Measurements from ENCODE around the gene SGSM2.

Gene SGSM2

DNA sequence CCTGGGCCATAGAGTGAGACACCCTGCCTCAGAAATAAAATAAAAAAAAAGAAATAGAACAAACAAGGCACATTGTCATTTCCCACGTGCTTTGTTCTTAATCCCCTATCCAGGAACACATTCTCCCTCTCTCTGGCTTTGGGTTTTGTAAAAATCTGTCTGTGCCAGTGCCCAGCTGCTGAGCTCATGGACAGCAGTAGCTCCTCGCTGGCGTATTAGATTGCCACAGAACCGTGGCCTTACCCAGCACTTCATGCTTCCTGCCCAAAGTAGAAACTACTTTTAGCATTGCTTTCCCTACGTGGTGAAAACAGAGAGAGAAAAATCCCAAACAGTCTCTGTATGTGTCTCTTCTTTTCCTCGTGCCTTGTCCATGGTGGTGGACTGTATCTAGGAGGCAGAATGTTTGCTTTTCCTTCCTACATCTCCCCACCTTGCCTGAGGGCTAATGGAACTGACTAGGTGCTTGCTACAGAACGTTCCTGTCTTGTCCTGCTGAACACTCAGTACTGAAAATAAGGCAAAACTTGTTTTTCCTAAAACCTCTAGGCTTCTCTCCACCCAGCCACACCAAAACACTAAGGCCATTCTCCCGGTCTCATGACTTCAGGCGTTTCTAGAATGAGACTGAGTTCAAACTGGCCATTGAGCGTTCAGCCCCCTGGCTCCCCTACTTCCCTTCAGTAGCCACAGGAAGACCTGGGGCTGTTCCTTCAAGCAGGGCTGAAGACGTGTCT is 37.4 kb downstream of the SGSM2 start:
- H3K27ac ChIP-seq (ENCODE audit: insufficient read depth, low read length, poor library complexity, severe bottlenecking) = no peak overlapping the region
- H3K4me3 ChIP-seq (ENCODE audit: insufficient read depth, low read depth, low read length, poor library complexity, severe bottlenecking) = no peak overlapping the region
- no peaks in the 10 kb centered on the region for H3K27me3 ChIP-seq (replicated peaks; ENCODE audit: control insufficient read depth, insufficient read depth, low read length, poor library complexity, severe bottlenecking)
- peaks cover 27% of the 10 kb centered on the region for H3K36me3 ChIP-seq (ENCODE audit: control insufficient read depth, insufficient read depth, low read length)
- H3K9me3 ChIP-seq (ENCODE audit: control insufficient read depth, low read length) = no peaks in the 10 kb centered on the region
- H3K4me1 ChIP-seq (ENCODE audit: control insufficient read depth, insufficient read depth, low read length, poor library complexity, severe bottlenecking) = no peaks in the 10 kb centered on the region
- no peak for DNase-seq

GRCh38 chr17:2375406-2375805 is 38.1 kb downstream of the SGSM2 start:
- Histone ChIP-seq H3K27me3 (replicated peaks; ENCODE audit: control insufficient read depth, insufficient read depth, low read length, poor library complexity, severe bottlenecking) (no peaks in the 10 kb centered on the region), H3K36me3 (ENCODE audit: control insufficient read depth, insufficient read depth, low read length) (peaks cover 32% of the 10 kb centered on the region), H3K27ac (ENCODE audit: insufficient read depth, low read length, poor library complexity, severe bottlenecking) (no peak overlapping the region), H3K4me3 (ENCODE audit: insufficient read depth, low read depth, low read length, poor library complexity, severe bottlenecking) (no peak overlapping the region), H3K9me3 (ENCODE audit: control insufficient read depth, low read length) (no peaks in the 10 kb centered on the region), H3K4me1 (ENCODE audit: control insufficient read depth, insufficient read depth, low read length, poor library complexity, severe bottlenecking) (no peaks in the 10 kb centered on the region)
- no peak for DNase-seq

DNA sequence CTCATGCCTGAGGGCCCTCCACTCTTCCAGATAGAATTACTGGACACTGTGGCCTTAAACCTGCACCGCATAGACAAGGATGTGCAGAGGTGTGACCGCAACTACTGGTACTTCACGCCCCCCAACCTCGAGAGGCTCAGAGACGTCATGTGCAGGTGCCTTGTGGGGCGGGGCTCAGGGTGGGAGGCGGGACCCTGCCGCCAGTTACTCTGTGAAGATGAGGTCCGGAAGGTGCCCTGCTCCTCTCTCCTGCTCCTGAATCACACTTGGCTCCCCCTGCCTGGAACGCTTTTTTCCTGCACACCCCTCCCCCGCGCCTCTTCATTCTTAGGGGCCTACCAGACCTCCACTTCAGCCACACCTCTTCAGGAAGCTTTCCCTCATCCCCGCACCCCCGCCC is 38.8 kb downstream of the SGSM2 start:
- no peak overlapping the region for H3K4me3 ChIP-seq (ENCODE audit: insufficient read depth, low read depth, low read length, poor library complexity, severe bottlenecking)
- DNase-seq = no peak
- H3K27me3 ChIP-seq (replicated peaks; ENCODE audit: control insufficient read depth, insufficient read depth, low read length, poor library complexity, severe bottlenecking) = no peaks in the 10 kb centered on the region
- H3K9me3 ChIP-seq (ENCODE audit: control insufficient read depth, low read length) = no peaks in the 10 kb centered on the region
- no peak overlapping the region for H3K27ac ChIP-seq (ENCODE audit: insufficient read depth, low read length, poor library complexity, severe bottlenecking)
- no peaks in the 10 kb centered on the region for H3K4me1 ChIP-seq (ENCODE audit: control insufficient read depth, insufficient read depth, low read length, poor library complexity, severe bottlenecking)
- peaks cover 32% of the 10 kb centered on the region for H3K36me3 ChIP-seq (ENCODE audit: control insufficient read depth, insufficient read depth, low read length)

DNA sequence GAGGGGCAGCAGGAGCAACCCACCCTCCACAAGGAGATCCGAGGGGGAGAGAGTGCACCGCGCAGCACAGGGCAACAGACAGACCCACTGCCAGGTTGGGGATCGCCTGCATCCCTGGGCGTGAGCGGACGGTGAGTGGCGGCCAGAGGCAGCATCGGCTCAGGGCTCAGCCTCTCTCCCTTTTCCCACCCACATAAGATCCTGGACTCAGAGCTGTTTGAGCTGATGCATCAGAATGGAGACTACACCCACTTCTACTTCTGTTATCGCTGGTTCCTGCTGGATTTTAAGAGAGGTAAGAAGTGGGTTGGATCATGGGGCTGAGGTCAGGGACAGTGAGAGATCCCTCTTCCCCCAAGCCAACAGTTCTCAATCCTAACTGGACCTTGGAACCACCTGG is 40.4 kb downstream of the SGSM2 start:
- H3K36me3 ChIP-seq (ENCODE audit: control insufficient read depth, insufficient read depth, low read length) = peaks cover 28% of the 10 kb centered on the region
- H3K9me3 ChIP-seq (ENCODE audit: control insufficient read depth, low read length) = no peaks in the 10 kb centered on the region
- H3K27ac ChIP-seq (ENCODE audit: insufficient read depth, low read length, poor library complexity, severe bottlenecking) = no peak overlapping the region
- no peak for DNase-seq
- no peaks in the 10 kb centered on the region for H3K4me1 ChIP-seq (ENCODE audit: control insufficient read depth, insufficient read depth, low read length, poor library complexity, severe bottlenecking)
- no peak overlapping the region for H3K4me3 ChIP-seq (ENCODE audit: insufficient read depth, low read depth, low read length, poor library complexity, severe bottlenecking)
- no peaks in the 10 kb centered on the region for H3K27me3 ChIP-seq (replicated peaks; ENCODE audit: control insufficient read depth, insufficient read depth, low read length, poor library complexity, severe bottlenecking)

DNA sequence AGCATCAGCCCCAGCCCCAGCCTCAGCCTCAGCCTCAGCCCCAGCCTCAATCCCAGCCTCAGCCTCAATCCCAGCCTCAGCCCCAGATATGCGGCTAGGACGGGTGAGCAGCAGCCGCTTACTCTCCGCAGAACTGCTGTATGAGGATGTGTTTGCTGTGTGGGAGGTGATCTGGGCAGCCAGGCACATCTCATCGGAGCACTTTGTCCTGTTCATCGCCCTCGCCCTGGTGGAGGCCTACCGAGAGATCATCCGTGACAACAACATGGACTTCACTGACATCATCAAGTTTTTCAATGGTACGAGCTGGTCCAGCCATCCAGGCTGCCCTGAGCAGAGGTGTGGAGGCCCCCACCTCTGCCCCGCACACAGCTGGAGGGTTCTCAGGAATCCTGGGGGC is 41.6 kb downstream of the SGSM2 start:
- Histone ChIP-seq H3K4me3 (ENCODE audit: insufficient read depth, low read depth, low read length, poor library complexity, severe bottlenecking) (no peak overlapping the region), H3K27ac (ENCODE audit: insufficient read depth, low read length, poor library complexity, severe bottlenecking) (no peak overlapping the region), H3K9me3 (ENCODE audit: control insufficient read depth, low read length) (no peaks in the 10 kb centered on the region), H3K36me3 (ENCODE audit: control insufficient read depth, insufficient read depth, low read length) (peaks cover 19% of the 10 kb centered on the region), H3K27me3 (replicated peaks; ENCODE audit: control insufficient read depth, insufficient read depth, low read length, poor library complexity, severe bottlenecking) (no peaks in the 10 kb centered on the region), H3K4me1 (ENCODE audit: control insufficient read depth, insufficient read depth, low read length, poor library complexity, severe bottlenecking) (no peaks in the 10 kb centered on the region)
- DNase-seq = no peak

- Histone ChIP-seq H3K36me3 (ENCODE audit: control insufficient read depth, insufficient read depth, low read length) (peaks cover 19% of the 10 kb centered on the region), H3K4me1 (ENCODE audit: control insufficient read depth, insufficient read depth, low read length, poor library complexity, severe bottlenecking) (no peaks in the 10 kb centered on the region)
Observed at GRCh38 chr17:2379489-2380225, 42.4 kb downstream of the SGSM2 start.

GRCh38 chr17:2380226-2380922 is 43.1 kb downstream of the SGSM2 start:
- no peak overlapping the region for H3K27ac ChIP-seq (ENCODE audit: insufficient read depth, low read length, poor library complexity, severe bottlenecking)
- no peaks in the 10 kb centered on the region for H3K27me3 ChIP-seq (replicated peaks; ENCODE audit: control insufficient read depth, insufficient read depth, low read length, poor library complexity, severe bottlenecking)
- no peak overlapping the region for H3K4me3 ChIP-seq (ENCODE audit: insufficient read depth, low read depth, low read length, poor library complexity, severe bottlenecking)
- H3K4me1 ChIP-seq (ENCODE audit: control insufficient read depth, insufficient read depth, low read length, poor library complexity, severe bottlenecking) = no peaks in the 10 kb centered on the region
- no peak for DNase-seq
- peaks cover 19% of the 10 kb centered on the region for H3K36me3 ChIP-seq (ENCODE audit: control insufficient read depth, insufficient read depth, low read length)
- no peaks in the 10 kb centered on the region for H3K9me3 ChIP-seq (ENCODE audit: control insufficient read depth, low read length)

More at GRCh38 chr17:2379489-2380225, 42.4 kb downstream of the SGSM2 start:
- no peaks in the 10 kb centered on the region for H3K27me3 ChIP-seq (replicated peaks; ENCODE audit: control insufficient read depth, insufficient read depth, low read length, poor library complexity, severe bottlenecking)
- H3K27ac ChIP-seq (ENCODE audit: insufficient read depth, low read length, poor library complexity, severe bottlenecking) = no peak overlapping the region
- no peaks in the 10 kb centered on the region for H3K9me3 ChIP-seq (ENCODE audit: control insufficient read depth, low read length)
- DNase-seq = no peak
- H3K4me3 ChIP-seq (ENCODE audit: insufficient read depth, low read depth, low read length, poor library complexity, severe bottlenecking) = no peak overlapping the region

DNA sequence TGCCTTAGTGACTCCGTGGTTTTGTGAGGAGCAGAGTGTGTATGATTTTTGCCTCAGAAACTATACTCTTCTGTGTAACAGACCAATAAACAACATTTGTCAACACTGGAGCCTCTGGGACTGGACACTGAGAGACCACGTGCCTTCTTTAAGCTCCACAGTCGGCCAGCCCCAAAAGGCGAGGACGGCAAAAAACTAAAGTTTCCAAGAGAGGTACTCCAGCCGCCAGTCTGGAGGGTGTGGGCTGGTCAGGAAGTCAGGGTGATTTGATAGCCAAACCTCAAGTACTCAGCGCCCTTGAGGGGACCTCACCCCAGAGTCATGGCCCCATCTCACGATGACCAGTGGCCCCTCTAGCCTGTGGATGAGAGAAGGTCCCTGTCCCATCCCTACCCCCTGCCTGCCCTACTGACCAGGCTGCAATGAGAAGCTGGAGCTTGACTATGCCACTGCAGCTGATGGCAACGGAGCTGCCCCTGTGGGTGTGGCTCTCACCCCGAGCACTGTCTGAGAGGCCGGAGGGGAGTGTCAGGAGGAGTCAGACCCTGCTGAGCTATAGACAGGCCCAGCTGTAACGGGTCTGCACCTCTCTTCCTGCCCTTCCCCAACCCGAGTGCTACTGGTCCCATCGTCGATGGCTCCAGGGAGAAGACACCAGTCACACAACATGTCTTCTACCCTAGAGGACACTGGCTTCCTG is 43.8 kb downstream of the SGSM2 start:
- no peak overlapping the region for H3K27ac ChIP-seq (ENCODE audit: insufficient read depth, low read length, poor library complexity, severe bottlenecking)

GRCh38 chr17:2383628-2384167 is 46.4 kb downstream of the SGSM2 start:
- no peak for DNase-seq
- peaks cover 16% of the 10 kb centered on the region for H3K36me3 ChIP-seq (ENCODE audit: control insufficient read depth, insufficient read depth, low read length)
- no peaks in the 10 kb centered on the region for H3K27me3 ChIP-seq (replicated peaks; ENCODE audit: control insufficient read depth, insufficient read depth, low read length, poor library complexity, severe bottlenecking)
- H3K4me3 ChIP-seq (ENCODE audit: insufficient read depth, low read depth, low read length, poor library complexity, severe bottlenecking) = no peak overlapping the region
- H3K9me3 ChIP-seq (ENCODE audit: control insufficient read depth, low read length) = no peaks in the 10 kb centered on the region
- no peaks in the 10 kb centered on the region for H3K4me1 ChIP-seq (ENCODE audit: control insufficient read depth, insufficient read depth, low read length, poor library complexity, severe bottlenecking)
- no peak overlapping the region for H3K27ac ChIP-seq (ENCODE audit: insufficient read depth, low read length, poor library complexity, severe bottlenecking)

More for the DNA sequence above, 43.8 kb downstream of the SGSM2 start:
- no peaks in the 10 kb centered on the region for H3K27me3 ChIP-seq (replicated peaks; ENCODE audit: control insufficient read depth, insufficient read depth, low read length, poor library complexity, severe bottlenecking)
- no peaks in the 10 kb centered on the region for H3K4me1 ChIP-seq (ENCODE audit: control insufficient read depth, insufficient read depth, low read length, poor library complexity, severe bottlenecking)
- no peak overlapping the region for H3K4me3 ChIP-seq (ENCODE audit: insufficient read depth, low read depth, low read length, poor library complexity, severe bottlenecking)
- DNase-seq = no peak
- peaks cover 14% of the 10 kb centered on the region for H3K36me3 ChIP-seq (ENCODE audit: control insufficient read depth, insufficient read depth, low read length)
- H3K9me3 ChIP-seq (ENCODE audit: control insufficient read depth, low read length) = no peaks in the 10 kb centered on the region

All from effector memory CD4-positive, alpha-beta T cell (primary cell).